Thyroid gland (tissue), 4 donors: ENCODE results near the gene GALNT9. TPM values are rescaled to one million over a fixed set of nuclear protein-coding genes. Genes with fewer than 3 reads are reported as not detected.

ENCODE experiments used
- DNase-seq, 2 donors: peaks; one replicate each; pipeline ENCODE4 v3.0.0-alpha.2; 2019
- H3K27ac ChIP-seq, 3 donors: fragments of 200-600 bp; sonication (generic); 1 replicate in 2 of 3; 2 replicates in 1 of 3; pipeline ENCODE4 v1.5.1; 2016 to 2019; ENCODE audit warnings: mild to moderate bottlenecking in 1 of 3, moderate library complexity in 1 of 3
- H3K27me3 ChIP-seq: fragments of 200-600 bp; sonication (generic); one replicate; pipeline ENCODE4 v1.5.1; 2019
- H3K36me3 ChIP-seq, 2 donors: fragments of 200-600 bp; sonication (generic); one replicate each; pipeline ENCODE4 v1.5.1; 2016 to 2019
- H3K4me1 ChIP-seq, 2 donors: fragments of 200-600 bp; sonication (generic); one replicate each; pipeline ENCODE4 v1.5.1; 2017 to 2019
- H3K4me3 ChIP-seq, 3 donors: fragments of 200-600 bp; sonication (generic); replicated peaks in 1 of 3; 1 replicate in 2 of 3; 2 replicates in 1 of 3; pipeline ENCODE4 v1.5.1; 2016; ENCODE audit warnings: mild to moderate bottlenecking in 1 of 3
- H3K9me3 ChIP-seq: fragments of 200-600 bp; sonication (generic); one replicate; pipeline ENCODE4 v1.5.1; 2017
- CTCF ChIP-seq, 6 experiments: fragments of 200-600 bp in 3 of 6; fragments of 450-650 bp in 3 of 6; sonication (generic) in 3 of 6; IDR thresholded peaks; one replicate each; pipeline ENCODE4 v1.5.1; 2016 to 2019; ENCODE audit warnings: antibody characterized with exemption in 6 of 6, mild to moderate bottlenecking in 2 of 6, inconsistent platforms in 1 of 6, moderate library complexity in 1 of 6
- POLR2A ChIP-seq, 2 donors: fragments of 450-650 bp; IDR thresholded peaks; one replicate each; pipeline ENCODE4 v1.6.1; 2017; ENCODE audit warnings: antibody characterized with exemption in 2 of 2, mild to moderate bottlenecking in 2 of 2, moderate library complexity in 1 of 2
- WGBS, 2 donors: methylation state at CpG; one replicate each; pipeline ENCODE4 v1.1.5; 2017; 5-methylcytosine and 5-hydroxymethylcytosine counted together
- intact Hi-C: fragments of 100-400 bp; cut with DNase I; formaldehyde crosslinking; loops from one replicate; pipeline ENCODE4 v1.15.1; 2023
- total RNA-seq, 4 donors: library from RNA; depleted of rRNA; stranded (reverse); fragments of >200 nt; gene quantifications; one replicate each; pipeline ENCODE4 v1.2.3, GENCODE V29; 2016

The GALNT9 gene
- total RNA-seq, 4 donors from 2014 or later, result 2.2 to 29.2 (median 15.9) TPM

GRCh38 chr12:132327336-132328171 is 1.8 kb downstream of the GALNT9 start:
- peaks cover 6% of the 10 kb centered on the region for H3K27me3 ChIP-seq
- peaks cover 42 to 64% of the 10 kb centered on the region in 2 donors for H3K4me1 ChIP-seq
- 6 to 13% methylated on average over 14 to 27 of the region's 32 CpGs for WGBS, 2 donors
- H3K27ac ChIP-seq, result peak overlapping the region in 2 of 3 donors; percentile 4 to 63
- DNase-seq, result peak; percentile 82 to 84
- no peaks in the 10 kb centered on the region for H3K9me3 ChIP-seq
- intact Hi-C loops, result loop anchor here (10.0 kb wide), 1 partner anchor 53 kb away; no protein-coding TSS in a partner anchor
- no peak overlapping the region for H3K4me3 ChIP-seq
- no peaks in the 10 kb centered on the region for H3K36me3 ChIP-seq
- no peak for TF ChIP-seq POLR2A (IDR thresholded peaks at IDR 0.05)
- no peak for TF ChIP-seq CTCF (IDR thresholded peaks at IDR 0.05)

DNA sequence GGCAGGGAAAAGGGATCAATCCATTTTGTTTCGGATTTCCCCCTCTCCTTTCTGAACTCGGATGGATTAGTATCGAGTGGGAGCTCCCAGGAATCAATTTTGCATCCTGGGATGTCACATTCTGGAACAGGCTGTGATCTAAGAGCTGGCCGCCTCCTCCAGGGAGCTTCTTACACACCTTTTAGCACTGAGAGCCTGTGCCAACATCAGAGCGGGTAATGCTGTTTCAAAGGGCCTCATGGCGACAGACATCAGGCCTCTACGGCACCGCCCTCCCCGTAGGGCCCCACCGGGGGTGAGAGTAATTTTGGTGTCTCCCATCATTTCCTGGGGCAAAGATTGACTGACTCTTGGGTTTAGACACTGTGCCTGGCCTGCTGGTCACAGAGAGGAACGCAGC is 2.7 kb downstream of the GALNT9 start:
- WGBS, 2 donors, result 82 to 83% methylated on average over 11 of the region's 11 CpGs
- no peak for DNase-seq
- H3K27me3 ChIP-seq, result peaks cover 6% of the 10 kb centered on the region

GRCh38 chr12:132325733-132326130 is 3.7 kb downstream of the GALNT9 start:
- WGBS, 2 donors, result 95 to 96% methylated on average over 15 of the region's 15 CpGs
- TF ChIP-seq CTCF (IDR thresholded peaks at IDR 0.05) (no peak), POLR2A (IDR thresholded peaks at IDR 0.05) (no peak)
- Histone ChIP-seq H3K4me3 (no peak overlapping the region), H3K9me3 (no peaks in the 10 kb centered on the region), H3K27me3 (peaks cover 6% of the 10 kb centered on the region), H3K27ac (peak overlapping the region in 2 of 3 donors; percentile 24 to 78), H3K4me1 (peaks cover 42 to 64% of the 10 kb centered on the region in 2 donors), H3K36me3 (no peaks in the 10 kb centered on the region)
- intact Hi-C loops, result loop anchor here (10.0 kb wide), 1 partner anchor 51 kb away; no protein-coding TSS in a partner anchor
- no peak for DNase-seq

More for the DNA sequence above, 2.7 kb downstream of the GALNT9 start:
- H3K27ac ChIP-seq, result peak overlapping the region in 2 of 3 donors; percentile 4 to 45
- peaks cover 42 to 64% of the 10 kb centered on the region in 2 donors for H3K4me1 ChIP-seq
- no peak for TF ChIP-seq CTCF (IDR thresholded peaks at IDR 0.05)
- no peak for TF ChIP-seq POLR2A (IDR thresholded peaks at IDR 0.05)
- no peaks in the 10 kb centered on the region for H3K9me3 ChIP-seq
- H3K36me3 ChIP-seq, result no peaks in the 10 kb centered on the region
- intact Hi-C loops, result loop anchor here (10.0 kb wide), 1 partner anchor 52 kb away; no protein-coding TSS in a partner anchor
- no peak overlapping the region for H3K4me3 ChIP-seq

DNA sequence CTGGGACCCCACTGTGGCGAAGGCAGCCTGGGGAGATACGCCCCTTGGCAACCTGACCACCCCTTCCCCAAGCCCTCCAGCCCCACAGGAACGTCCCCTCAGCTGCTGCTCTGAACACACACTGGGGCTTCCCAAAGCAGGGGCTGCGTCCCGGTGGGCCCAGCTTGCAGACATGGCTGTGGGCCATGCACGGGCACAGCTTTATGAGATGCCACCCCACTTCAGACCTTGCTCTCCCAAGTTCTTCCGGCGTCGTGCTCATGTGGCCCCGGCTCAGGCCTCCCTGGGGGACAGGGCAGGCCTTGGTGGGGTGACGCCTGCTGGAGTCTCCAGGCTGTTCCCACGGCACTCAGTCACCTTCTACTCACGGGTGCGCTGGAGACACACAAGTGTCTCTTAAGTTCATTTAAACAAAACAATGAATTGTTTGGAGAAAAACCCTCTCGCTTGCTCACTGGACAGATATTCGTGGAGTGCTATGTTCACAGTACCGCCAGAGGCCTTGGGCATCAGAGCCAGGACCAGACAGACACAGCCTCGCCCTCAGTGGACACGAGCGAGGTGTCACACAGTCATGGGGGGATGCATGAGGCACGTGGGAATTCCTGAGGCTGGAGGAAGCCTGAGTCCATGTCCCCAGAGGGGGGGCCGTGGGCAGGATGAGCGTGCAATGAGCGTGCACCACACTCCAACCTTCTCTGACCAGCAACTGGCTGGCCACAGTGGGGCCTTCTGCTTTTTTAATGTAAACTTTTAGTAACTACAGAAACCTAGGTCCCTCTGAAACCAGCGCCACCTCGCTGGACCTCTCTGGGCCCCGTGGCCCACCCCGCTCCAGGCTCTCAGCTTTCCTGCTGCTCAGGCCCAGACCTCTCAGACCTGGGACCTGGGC is 4.3 kb downstream of the GALNT9 start:
- Histone ChIP-seq H3K36me3 (no peaks in the 10 kb centered on the region), H3K27me3 (peaks cover 3% of the 10 kb centered on the region), H3K4me1 (peaks cover 42 to 64% of the 10 kb centered on the region in 2 donors), H3K27ac (peak overlapping the region in 2 of 3 donors; percentile 24 to 78), H3K9me3 (no peaks in the 10 kb centered on the region), H3K4me3 (no peak overlapping the region)
- peak; percentile 86 for DNase-seq
- intact Hi-C loops, result loop anchor here (10.0 kb wide), 1 partner anchor 50 kb away; no protein-coding TSS in a partner anchor
- TF ChIP-seq POLR2A (IDR thresholded peaks at IDR 0.05) (no peak), CTCF (IDR thresholded peaks at IDR 0.05) (peak in 2 of 6 experiments; percentile 12 to 28)
- 45 to 51% methylated on average over 25 to 28 of the region's 28 CpGs for WGBS, 2 donors
